ENCODE results near the gene C14orf180. TPM values are rescaled to one million over a fixed set of nuclear protein-coding genes. Genes with fewer than 3 reads are reported as not detected.

Gene C14orf180
- total and polyA plus RNA-seq, 2 of the 8 experiments (the other 6 are each of a cell fraction or from before 2014, with no cell fraction given) = not detected

DNA sequence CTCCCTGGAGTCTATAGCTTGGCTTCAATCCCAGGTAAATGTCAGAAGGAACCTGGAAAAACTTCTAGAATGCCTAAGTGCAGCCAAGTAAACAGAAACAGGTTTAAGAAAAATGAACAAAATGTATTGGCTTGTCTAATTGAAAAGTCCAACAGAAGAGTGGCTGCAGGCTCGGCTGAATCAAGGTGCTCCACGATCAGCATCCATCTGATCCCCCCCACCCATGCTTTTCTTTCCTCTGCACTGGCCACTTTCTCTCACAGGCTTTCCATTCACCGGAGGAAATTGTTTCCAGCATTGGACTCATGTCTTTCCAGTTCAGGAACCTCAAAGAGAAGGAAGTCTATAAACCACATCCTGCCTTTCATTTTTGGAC lies 42.0 kb upstream of the C14orf180 start:
- Histone ChIP-seq H2BK5ac (ENCODE audit: low read depth, low read length) (no peak overlapping the region), H2BK12ac (ENCODE audit: low read depth, low read length) (no peak overlapping the region), H4K91ac (replicated peaks; ENCODE audit: insufficient read length, low read length) (no peak overlapping the region), H4K5ac (ENCODE audit: insufficient read length, low read depth, low read length) (no peak overlapping the region), H2AK5ac (ENCODE audit: low read depth, low read length) (no peak overlapping the region), H3K4me1 (replicated peaks in 1 of 4; ENCODE audit: control insufficient read depth in 3 of 4, insufficient read depth in 4 of 4, low read length in 3 of 4) (no peaks in the 10 kb centered on the region), H3K14ac (ENCODE audit: insufficient read length) (no peak overlapping the region), H2AFZ (ENCODE audit: low read length) (no peak overlapping the region), H3K4ac (replicated peaks; ENCODE audit: insufficient read length, low read depth, low read length) (no peak overlapping the region), H3K23ac (ENCODE audit: insufficient read length) (no peak overlapping the region), H3K56ac (replicated peaks; ENCODE audit: insufficient read length, low read depth, low read length) (no peak overlapping the region), H3K27me3 (replicated peaks in 1 of 4; ENCODE audit: control insufficient read depth in 3 of 4, extremely low read depth in 1 of 4, insufficient read depth in 3 of 4, low read length in 3 of 4) (no peaks in the 10 kb centered on the region), H4K8ac (ENCODE audit: extremely low read depth, insufficient read depth, low read length) (no peak overlapping the region), H3K18ac (ENCODE audit: extremely low read depth, low read length) (no peak overlapping the region), H3K4me2 (ENCODE audit: insufficient read depth in 1 of 2, low read depth in 2 of 2, low read length in 2 of 2) (no peak overlapping the region), H3K23me2 (ENCODE audit: low read depth, low read length) (no peaks in the 10 kb centered on the region), H4K20me1 (replicated peaks in 1 of 2; ENCODE audit: control insufficient read depth in 1 of 2, insufficient read depth in 2 of 2, low read length in 2 of 2) (no peaks in the 10 kb centered on the region), H3K9ac (replicated peaks in 1 of 4; ENCODE audit: extremely low read depth in 1 of 4, low read depth in 3 of 4, low read length in 3 of 4) (no peak overlapping the region), H3K36me3 (ENCODE audit: control insufficient read depth in 2 of 4, insufficient read depth in 4 of 4, low read length in 3 of 4) (no peaks in the 10 kb centered on the region), H3K79me2 (ENCODE audit: control insufficient read depth in 1 of 2, insufficient read depth in 2 of 2, low read length in 2 of 2) (no peaks in the 10 kb centered on the region), H3K27ac (ENCODE audit: low read depth, low read length) (no peak overlapping the region), H2BK120ac (replicated peaks; ENCODE audit: low read depth, low read length) (no peak overlapping the region), H2BK15ac (ENCODE audit: low read length) (no peak overlapping the region), H3K4me3 (ENCODE audit: extremely low read depth in 1 of 4, insufficient read depth in 2 of 4, low read depth in 3 of 4, low read length in 4 of 4) (no peak overlapping the region), H3K9me3 (ENCODE audit: insufficient read depth in 2 of 2, low read depth in 1 of 2, low read length in 1 of 2) (0 out of 4 replicates have a peak, but pooled peaks cover 0 to 3% of the 10 kb centered on the region in 2 experiments), H2BK20ac (ENCODE audit: low read length) (no peak overlapping the region), H3K79me1 (ENCODE audit: low read depth, low read length) (no peaks in the 10 kb centered on the region)
- DNase-seq (ENCODE audit: low read depth in 1 of 2, low spot score in 2 of 2) (no peak), FAIRE-seq (no peak)
- TF ChIP-seq, protein P1, sequence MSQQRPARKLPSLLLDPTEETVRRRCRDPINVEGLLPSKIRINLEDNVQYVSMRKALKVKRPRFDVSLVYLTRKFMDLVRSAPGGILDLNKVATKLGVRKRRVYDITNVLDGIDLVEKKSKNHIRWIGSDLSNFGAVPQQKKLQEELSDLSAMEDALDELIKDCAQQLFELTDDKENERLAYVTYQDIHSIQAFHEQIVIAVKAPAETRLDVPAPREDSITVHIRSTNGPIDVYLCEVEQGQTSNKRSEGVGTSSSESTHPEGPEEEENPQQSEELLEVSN (IDR thresholded peaks at IDR 0.05) = no peak
- no peak for TF ChIP-seq CHD2 (IDR thresholded peaks at IDR 0.05; ENCODE audit: low read length)
- TF ChIP-seq SRF (IDR thresholded peaks at IDR 0.05; ENCODE audit: low read depth, low read length) = no peak
- POLR2A ChIA-PET (ENCODE audit: partially characterized antibody) = no interaction called here
- CTCF ChIA-PET (ENCODE audit: partially characterized antibody) = no interaction called here
- 91% methylated on average over 3 of the region's 3 CpGs; no CpG with 5 or more reads in 1 of the 2 experiments for WGBS, 2 experiments (ENCODE audit: extremely low coverage in 1 of 2, insufficient coverage in 1 of 2, insufficient read length in 1 of 2, insufficient replicate concordance in 2 of 2, low coverage in 1 of 2, low lambda C conversion rate in 2 of 2, missing lambda C conversion rate in 1 of 2)
